HG03196 (cell line): ENCODE measurements around the gene CPS1.

Source experiments
- ATAC-seq: cut with Tn5 transposase; IDR thresholded peaks from one replicate; pipeline ENCODE4 v1.9.1; 2021; ENCODE audit not compliant: unreplicated experiment

The CPS1 gene

GRCh38 chr2:210673117-210673516 lies 116.7 kb downstream of the CPS1 start:
- ATAC-seq: no peak

DNA sequence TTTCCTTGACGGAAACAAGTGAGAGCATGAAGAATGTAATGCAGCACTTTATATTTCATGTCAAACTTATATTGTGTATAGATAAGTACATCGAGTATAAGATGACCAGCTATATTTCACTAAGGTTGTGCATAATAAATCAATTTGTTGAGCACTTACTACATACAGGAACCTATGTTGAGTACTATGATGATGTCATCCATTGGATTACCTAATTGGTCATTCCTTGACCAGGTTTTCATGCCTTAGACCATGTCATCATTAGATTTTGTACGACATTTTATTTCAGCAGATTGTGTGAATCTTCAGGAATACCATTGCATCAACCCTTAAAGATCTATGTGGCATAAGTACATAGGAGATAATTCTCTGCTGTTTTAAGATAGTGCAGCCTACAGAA lies 119.7 kb downstream of the CPS1 start:
- no peak for ATAC-seq

- ATAC-seq: no peak
These were observed 125.1 kb downstream of the CPS1 start for GRCh38 chr2:210681491-210681890.

DNA sequence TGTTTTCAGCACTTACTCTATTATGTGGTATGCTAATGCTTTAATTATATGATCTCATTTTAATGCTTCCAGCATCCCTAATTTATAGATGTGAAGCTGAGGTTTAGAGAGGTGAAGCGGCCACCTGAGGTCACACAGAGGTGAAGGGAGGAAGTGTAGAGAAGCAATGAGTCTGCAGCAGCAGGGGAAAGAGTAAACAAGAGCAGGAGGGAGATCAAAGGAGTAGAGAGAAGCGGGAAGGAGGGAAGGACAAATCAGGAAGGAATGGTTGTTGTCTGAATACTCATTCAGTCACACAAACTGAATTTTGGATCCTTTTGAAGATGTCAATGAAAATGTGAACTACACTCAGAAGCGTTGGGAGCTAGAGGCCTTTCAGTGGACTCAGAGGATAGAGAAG lies 130.0 kb downstream of the CPS1 start:
- ATAC-seq: no peak

DNA sequence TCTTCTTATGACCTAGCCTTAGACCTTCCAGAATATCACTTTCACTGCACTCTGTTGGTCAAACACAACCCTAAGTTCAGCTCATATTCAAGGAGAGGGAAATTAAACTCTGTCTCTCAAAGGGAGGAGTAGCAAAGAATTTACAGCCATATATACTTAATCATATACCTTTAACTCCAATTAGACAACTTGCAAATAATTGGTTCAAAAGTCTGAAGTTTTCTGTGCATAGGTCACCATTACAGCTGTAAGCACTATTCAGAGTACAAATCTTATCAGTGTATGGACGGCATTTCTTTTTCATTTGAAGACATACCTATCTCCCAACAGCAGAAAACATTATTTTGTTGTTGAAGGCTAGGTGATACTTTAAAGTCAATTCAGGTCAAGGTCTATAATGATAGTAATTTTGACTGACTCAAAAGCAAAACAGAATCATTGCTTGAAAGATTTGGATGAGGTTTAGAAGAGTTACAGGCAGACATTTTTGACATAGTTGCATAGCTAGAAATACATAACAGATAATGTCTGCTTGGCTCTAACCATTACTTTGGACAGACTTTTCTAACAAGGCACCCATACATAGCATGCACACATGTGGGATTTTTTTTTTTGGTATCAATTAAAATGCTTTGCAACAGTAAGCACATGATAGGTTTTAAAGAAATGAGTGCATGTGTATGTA lies 131.5 kb downstream of the CPS1 start:
- no peak for ATAC-seq

GRCh38 chr2:210707900-210708299 lies 151.5 kb downstream of the CPS1 start:
- ATAC-seq: no peak

DNA sequence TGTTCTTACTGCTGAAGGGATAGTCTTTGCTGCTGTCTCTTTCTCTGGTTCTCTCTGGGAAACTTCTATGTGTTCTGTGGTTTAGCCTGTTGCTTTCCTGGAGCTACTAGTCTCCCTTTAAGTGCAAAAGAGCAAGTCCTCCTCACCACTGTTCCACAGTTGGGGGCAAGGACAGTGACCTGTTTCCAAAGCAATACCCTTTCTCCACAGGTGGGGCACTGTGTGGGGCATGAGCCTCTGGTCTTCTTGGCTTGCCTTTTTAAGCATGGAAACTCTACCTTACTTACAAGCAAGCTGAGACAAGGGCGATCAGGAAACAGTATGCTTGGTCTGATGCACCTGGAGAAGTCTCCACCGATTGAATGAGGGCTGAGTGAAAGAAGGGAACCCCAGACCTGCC lies 156.7 kb downstream of the CPS1 start:
- no peak for ATAC-seq

- no peak for ATAC-seq
These were observed 159.2 kb downstream of the CPS1 start for GRCh38 chr2:210715560-210716082.

DNA sequence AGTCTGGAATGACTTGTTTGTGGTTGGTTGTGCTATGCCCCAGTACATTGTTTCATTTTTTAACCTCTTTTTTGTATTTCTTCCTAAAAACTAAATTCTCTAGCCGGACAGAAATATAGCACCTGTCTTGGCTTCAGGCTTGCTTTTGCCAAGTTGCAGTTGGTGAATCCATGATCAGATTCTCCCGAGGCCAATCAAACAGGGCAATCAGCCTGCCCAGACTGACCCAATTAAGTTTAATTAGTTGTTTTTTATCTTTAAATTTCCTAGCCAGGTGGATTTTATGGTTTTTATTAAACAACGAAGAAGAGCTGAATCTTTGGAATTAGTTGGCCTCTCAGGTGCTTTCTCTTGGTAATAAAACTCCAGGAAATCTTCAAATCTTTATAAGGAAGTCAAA lies 162.1 kb downstream of the CPS1 start:
- no peak for ATAC-seq

- no peak for ATAC-seq
These were observed 165.7 kb downstream of the CPS1 start for GRCh38 chr2:210722092-210722491.

DNA sequence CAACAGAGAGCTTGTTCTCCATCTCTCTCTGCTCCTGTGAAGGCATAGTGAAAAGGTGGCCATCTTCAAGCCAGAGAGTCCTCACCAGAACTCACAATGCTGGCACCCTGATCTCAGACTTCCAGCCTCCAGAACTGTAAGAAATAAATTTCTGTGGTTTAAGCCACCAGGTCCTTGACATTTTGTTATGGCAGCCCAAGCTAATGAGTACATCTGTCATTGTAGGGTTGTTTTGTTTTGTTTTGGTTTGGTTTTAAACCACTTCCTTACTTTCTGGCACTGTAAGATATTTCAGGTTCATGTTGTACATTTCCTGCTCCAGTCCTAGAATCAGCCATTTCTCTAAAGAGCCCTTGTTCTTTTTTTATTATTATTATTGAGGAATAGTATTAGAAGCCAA lies 171.2 kb downstream of the CPS1 start:
- peak; percentile 63 for ATAC-seq
